SK-N-SH (cell line): ENCODE measurements around the gene TJAP1.

Experiments used
- CHD2 ChIP-seq: fragments of 150-350 bp; IDR thresholded peaks from 2 replicates; pipeline ENCODE4 v1.6.1; 2018; ENCODE audit warnings: low read length; ENCODE audit not compliant: partially characterized antibody
- FOSL2 ChIP-seq: IDR thresholded peaks from 2 replicates; pipeline ENCODE4 v1.4.0; 2012; ENCODE audit warnings: low read depth, mild to moderate bottlenecking, moderate library complexity, borderline replicate concordance
- JUND ChIP-seq: IDR thresholded peaks from 2 replicates; pipeline ENCODE4 v1.4.0; 2012
- RXRA ChIP-seq: IDR thresholded peaks from 2 replicates; pipeline ENCODE4 v1.4.0; 2012; ENCODE audit warnings: low read depth, mild to moderate bottlenecking, borderline replicate concordance
- TF ChIP-seq, protein P1 (sequence below): IDR thresholded peaks from 2 replicates; pipeline ENCODE4 v1.4.0; 2012; ENCODE audit warnings: low read depth
- TF ChIP-seq, protein P2 (sequence below): fragments of 200-600 bp; sonication (generic); IDR thresholded peaks from 2 replicates; pipeline ENCODE4 v1.6.1; 2017; ENCODE audit warnings: antibody characterized with exemption, mild to moderate bottlenecking, moderate library complexity
- TF ChIP-seq, protein P3 (sequence below): IDR thresholded peaks from 2 replicates; pipeline ENCODE4 v1.4.0; 2012; ENCODE audit warnings: low read depth, borderline replicate concordance

DNA sequence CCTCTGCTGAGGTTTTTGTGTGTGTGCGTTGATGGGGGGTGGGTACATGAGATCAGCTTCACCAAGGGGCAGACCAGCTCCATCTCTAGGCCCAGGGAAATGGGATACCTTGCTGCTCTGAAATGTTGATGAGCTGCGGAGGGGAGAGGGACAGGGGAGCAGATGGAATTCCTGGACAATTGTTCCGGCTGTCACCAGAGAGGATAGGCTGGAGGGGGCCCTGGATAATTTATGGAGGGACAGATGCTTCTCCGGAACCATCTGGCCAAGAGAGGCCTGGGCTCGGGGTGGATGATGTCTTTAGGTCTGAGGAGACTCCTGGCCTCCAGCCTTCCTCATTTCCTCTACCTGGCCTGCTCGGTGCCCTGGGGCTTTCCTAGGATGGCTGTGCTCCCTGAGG lies 1.9 kb upstream of the TJAP1 start:
- TF ChIP-seq RXRA = no peak
- TF ChIP-seq, protein P1, sequence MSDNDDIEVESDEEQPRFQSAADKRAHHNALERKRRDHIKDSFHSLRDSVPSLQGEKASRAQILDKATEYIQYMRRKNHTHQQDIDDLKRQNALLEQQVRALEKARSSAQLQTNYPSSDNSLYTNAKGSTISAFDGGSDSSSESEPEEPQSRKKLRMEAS = no peak
- TF ChIP-seq, protein P2, sequence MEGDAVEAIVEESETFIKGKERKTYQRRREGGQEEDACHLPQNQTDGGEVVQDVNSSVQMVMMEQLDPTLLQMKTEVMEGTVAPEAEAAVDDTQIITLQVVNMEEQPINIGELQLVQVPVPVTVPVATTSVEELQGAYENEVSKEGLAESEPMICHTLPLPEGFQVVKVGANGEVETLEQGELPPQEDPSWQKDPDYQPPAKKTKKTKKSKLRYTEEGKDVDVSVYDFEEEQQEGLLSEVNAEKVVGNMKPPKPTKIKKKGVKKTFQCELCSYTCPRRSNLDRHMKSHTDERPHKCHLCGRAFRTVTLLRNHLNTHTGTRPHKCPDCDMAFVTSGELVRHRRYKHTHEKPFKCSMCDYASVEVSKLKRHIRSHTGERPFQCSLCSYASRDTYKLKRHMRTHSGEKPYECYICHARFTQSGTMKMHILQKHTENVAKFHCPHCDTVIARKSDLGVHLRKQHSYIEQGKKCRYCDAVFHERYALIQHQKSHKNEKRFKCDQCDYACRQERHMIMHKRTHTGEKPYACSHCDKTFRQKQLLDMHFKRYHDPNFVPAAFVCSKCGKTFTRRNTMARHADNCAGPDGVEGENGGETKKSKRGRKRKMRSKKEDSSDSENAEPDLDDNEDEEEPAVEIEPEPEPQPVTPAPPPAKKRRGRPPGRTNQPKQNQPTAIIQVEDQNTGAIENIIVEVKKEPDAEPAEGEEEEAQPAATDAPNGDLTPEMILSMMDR = no peak
- no peak for TF ChIP-seq JUND
- TF ChIP-seq FOSL2 = no peak
- TF ChIP-seq CHD2 = no peak
- TF ChIP-seq, protein P3, sequence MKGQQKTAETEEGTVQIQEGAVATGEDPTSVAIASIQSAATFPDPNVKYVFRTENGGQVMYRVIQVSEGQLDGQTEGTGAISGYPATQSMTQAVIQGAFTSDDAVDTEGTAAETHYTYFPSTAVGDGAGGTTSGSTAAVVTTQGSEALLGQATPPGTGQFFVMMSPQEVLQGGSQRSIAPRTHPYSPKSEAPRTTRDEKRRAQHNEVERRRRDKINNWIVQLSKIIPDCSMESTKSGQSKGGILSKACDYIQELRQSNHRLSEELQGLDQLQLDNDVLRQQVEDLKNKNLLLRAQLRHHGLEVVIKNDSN = no peak
